CD4-positive, alpha-beta T cell treated with Interferon gamma for 1 hour (primary cell): ENCODE data around the gene PPP1R27.

Experiments
- DNase-seq: peaks from one replicate; pipeline ENCODE4 v3.0.0-alpha.2; 2020

PPP1R27 gene

GRCh38 chr17:81834831-81835267 lies at the start of gene PPP1R27:
Gene PPP1R27, minus strand, starts transcription at chr17:81835050. Its CDS starts 97 bp downstream, at chr17:81834953.
- no peak for DNase-seq

- DNase-seq = no peak
These were observed 49.7 kb upstream of the PPP1R27 start for GRCh38 chr17:81884520-81884919.

- DNase-seq = no peak
These were observed 44.3 kb upstream of the PPP1R27 start for GRCh38 chr17:81879121-81879520.

GRCh38 chr17:81878294-81878693 lies 43.4 kb upstream of the PPP1R27 start:
- no peak for DNase-seq

GRCh38 chr17:81877569-81877968 lies 42.7 kb upstream of the PPP1R27 start:
- no peak for DNase-seq

- DNase-seq = peak; percentile 94
These were observed 36.8 kb upstream of the PPP1R27 start for GRCh38 chr17:81871387-81872230.

- DNase-seq = no peak
These were observed 36.1 kb upstream of the PPP1R27 start, which contains the start of gene ARHGDIA for GRCh38 chr17:81870981-81871386. Gene ARHGDIA, minus strand, starts transcription at chr17:81871337. Its CDS starts 1,407 bp downstream, at chr17:81869930.

GRCh38 chr17:81870131-81870980 lies 35.5 kb upstream of the PPP1R27 start:
- peak; percentile 48 for DNase-seq

GRCh38 chr17:81869221-81870130 lies 34.6 kb upstream of the PPP1R27 start:
- no peak for DNase-seq

GRCh38 chr17:81868674-81869220 lies 33.9 kb upstream of the PPP1R27 start:
- DNase-seq = no peak

GRCh38 chr17:81867991-81868673 lies 33.3 kb upstream of the PPP1R27 start:
- DNase-seq = no peak

GRCh38 chr17:81867170-81867990 lies 32.5 kb upstream of the PPP1R27 start:
- no peak for DNase-seq

GRCh38 chr17:81866440-81867169 lies 31.8 kb upstream of the PPP1R27 start:
- DNase-seq = peak; percentile 26

GRCh38 chr17:81865733-81866439 lies 31.0 kb upstream of the PPP1R27 start:
- DNase-seq = no peak

GRCh38 chr17:81865358-81865732 lies 30.5 kb upstream of the PPP1R27 start:
- DNase-seq = no peak

- no peak for DNase-seq
These were observed 29.3 kb upstream of the PPP1R27 start for GRCh38 chr17:81863833-81864768.

- DNase-seq = no peak
These were observed 28.3 kb upstream of the PPP1R27 start for GRCh38 chr17:81863123-81863675.
